GM12874 (cell line): ENCODE data around the gene TSPAN3.

Experiments used
- TF ChIP-seq, protein P1 (sequence below): IDR thresholded peaks from 2 replicates; pipeline ENCODE4 v1.5.1; 2011; ENCODE audit warnings: low read depth, mild to moderate bottlenecking, control low read depth, low read length, moderate library complexity; ENCODE audit not compliant: insufficient read depth

Gene TSPAN3

DNA sequence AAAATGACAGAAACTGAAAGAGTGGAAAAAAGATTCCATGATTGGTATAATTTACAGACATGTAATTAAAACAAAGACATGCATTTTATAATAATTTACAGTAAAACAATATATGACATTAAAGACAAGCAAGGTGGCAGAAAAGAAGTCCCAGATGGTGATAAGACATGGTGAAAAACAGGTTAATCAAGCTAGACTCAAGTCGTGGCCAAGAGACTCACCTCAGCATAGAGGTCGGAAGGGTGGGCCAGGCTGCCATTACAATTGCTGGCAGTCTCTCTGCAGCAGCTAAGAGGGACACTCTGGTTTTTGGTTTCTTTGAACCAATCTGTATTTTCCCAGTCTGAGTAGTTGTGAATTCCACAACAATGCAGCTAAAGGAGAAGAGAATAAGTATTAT, 18.4 kb downstream of the TSPAN3 start:
- TF ChIP-seq, protein P1, sequence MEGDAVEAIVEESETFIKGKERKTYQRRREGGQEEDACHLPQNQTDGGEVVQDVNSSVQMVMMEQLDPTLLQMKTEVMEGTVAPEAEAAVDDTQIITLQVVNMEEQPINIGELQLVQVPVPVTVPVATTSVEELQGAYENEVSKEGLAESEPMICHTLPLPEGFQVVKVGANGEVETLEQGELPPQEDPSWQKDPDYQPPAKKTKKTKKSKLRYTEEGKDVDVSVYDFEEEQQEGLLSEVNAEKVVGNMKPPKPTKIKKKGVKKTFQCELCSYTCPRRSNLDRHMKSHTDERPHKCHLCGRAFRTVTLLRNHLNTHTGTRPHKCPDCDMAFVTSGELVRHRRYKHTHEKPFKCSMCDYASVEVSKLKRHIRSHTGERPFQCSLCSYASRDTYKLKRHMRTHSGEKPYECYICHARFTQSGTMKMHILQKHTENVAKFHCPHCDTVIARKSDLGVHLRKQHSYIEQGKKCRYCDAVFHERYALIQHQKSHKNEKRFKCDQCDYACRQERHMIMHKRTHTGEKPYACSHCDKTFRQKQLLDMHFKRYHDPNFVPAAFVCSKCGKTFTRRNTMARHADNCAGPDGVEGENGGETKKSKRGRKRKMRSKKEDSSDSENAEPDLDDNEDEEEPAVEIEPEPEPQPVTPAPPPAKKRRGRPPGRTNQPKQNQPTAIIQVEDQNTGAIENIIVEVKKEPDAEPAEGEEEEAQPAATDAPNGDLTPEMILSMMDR = no peak

DNA sequence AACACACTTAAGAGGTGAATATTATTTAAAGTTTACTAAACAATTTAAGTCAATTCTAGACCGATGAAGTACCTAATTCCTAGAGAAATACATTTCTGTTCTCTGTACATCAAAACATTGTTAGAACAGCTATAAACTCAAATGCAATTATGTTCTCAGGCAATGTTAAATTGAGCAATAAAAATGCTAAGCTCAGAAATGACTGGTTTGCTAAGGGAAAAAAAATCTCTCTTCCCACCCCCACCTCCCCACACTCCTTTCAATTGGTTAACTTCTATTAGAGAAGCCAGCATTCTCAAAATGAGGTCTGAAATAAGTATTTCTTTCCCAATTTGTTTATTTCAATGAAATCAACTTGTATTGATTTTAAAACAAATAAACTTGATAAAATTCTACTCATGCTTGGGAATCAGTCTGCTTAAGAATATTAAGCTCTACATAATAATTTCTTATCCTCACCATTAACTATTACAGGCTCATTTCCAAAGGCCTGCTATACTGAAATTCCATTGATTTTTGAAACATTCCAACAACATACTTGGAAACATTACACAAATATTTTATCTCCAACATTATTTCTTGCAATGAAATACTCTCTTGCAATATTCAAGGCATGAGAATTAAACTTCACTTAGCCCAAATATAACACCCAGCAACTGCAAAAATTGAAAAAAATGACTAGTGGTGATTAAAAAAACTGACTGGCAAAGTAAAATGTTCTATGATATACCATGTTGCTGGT, 22.6 kb downstream of the TSPAN3 start:
- TF ChIP-seq, protein P1 = no peak

DNA sequence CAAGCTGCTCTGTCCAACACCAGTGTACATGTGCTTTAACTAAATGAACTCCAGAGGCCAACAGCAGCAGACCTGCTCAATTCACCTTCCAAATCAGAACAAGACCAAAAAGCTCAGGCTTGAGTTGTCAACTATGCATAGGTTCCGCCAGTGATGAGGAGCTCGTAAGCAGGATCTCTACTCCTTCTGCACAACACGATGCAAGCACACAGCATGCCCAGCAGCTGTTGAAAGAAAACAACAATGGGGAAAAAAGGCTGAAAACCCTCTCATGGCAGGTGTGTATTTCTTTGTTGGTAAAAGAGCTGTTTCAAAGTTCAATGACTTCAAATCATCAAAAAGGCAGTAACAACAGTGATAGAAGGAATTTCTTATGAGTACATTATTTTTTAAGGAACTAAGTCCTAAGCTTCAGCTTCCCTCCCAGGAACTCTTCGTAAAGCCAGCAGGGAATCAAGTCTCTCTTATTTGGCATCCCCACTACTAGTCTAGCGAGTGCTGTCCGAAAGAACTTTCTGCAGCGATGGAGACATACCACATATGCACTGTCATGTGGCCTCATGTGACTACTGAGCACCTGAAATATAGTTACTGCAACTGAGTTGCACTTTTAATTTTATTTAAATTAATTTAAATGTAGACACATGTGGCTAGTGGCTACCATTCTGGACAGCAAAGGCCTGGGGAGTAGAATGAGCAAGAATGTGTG, 24.1 kb downstream of the TSPAN3 start:
- TF ChIP-seq, protein P1 = no peak

DNA sequence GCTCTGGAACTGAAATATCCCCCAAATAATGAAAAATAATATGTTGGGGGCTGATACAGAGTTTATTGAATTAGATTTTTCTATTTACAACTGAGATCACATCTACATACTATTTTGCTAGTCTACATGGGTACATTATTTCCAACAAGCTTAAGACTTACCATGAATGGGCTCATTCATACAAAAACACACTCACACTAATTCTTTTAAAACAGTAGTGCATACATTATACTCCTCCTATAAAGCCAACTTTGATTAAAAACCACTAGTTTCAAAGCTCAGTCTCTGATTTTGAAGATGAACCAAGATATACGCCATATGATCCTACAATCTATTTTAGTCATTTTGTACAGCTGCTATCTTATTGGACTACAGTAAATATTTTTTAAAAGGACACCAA, 24.9 kb downstream of the TSPAN3 start:
- TF ChIP-seq, protein P1 = no peak

DNA sequence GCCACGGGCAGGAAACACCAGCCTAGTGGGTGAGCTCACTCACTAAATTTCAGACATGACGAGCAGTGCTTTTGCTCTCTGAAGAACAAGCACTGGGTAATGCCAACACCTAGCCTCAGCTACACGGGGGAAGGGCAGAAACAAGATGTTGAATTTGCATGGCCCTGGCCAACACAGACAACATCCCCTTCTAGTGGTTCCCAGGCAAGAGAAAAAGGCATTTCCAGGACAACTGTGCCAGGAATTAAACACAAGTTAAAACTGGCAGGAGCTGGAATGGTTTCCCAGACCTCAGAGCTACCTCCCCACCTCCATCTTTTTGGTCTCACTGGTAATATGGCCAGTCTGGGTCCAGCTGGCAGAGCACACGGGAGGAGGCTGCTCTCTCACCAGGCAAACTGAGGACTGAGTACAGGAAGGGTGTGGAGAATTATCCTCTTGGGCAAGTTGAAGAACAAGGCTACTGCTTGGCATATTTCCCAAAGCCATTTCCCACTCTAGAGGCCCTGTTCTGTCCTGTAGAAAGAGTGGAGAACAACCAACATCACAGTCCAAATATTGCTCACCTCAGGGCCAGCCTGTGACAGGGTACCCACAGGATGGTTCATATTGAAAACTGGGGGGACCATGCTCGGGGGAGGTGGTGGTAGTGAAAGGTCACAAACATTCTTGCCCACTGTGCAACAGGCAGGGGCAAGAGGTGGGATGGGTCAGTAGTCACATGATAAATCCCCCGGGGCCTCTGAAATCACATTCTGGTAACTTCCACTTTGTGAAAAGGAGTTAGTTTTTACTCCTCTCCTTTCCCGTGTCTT, 26.5 kb downstream of the TSPAN3 start:
- TF ChIP-seq, protein P1 = no peak

DNA sequence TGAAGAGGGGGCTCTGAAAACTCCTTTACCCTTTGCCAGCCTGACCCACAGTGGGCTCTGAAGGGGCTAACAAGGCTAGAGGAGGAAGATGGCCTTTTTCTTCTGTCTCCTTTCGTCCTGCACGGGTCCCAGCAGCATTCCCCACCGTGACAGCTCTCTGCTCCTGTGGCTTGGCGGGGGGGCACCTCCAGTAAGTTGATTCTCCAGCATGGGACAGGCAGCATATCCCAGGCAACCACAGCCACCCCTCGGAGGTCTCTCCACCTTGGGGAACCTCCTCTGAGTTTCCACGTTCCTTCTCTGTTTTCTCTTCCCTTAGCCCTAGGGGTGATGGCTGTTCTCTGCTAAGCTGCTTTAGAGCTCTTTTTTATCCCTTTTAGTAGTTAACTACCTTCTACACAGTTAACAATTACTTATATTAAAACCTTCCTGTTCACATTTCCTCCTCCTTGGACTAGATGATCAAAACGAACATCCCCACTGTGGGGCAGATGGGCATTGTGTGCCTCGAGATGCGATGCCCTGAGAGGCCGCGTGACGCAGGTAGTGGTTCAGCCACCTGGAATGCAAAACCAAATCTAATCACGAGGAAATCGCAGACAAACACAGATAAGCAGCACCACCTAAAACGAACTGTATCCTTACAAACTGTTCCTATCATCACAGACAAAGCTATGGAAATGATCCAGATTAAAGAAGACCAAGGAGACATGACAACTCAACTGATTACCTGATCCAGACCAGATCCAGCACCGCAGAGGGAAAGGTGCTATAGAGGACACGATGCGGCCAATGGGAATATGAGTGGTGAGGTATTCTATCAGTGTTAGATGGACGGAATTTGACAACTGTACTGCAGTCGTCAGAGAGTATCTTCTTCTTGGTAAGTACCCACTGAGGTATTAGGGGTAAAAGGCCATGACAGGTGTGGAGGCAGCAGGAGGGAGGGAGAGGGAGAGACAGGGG, 27.7 kb downstream of the TSPAN3 start:
- TF ChIP-seq, protein P1 = no peak
